Islet of Langerhans (tissue), 1 donor: ENCODE data around the gene GNA12.

Experiments
- FAIRE-seq: peaks from one replicate; lab custom pipeline; 2011; peaks lifted over from hg19 to GRCh38; lab: Jason Lieb, UNC

Gene GNA12

GRCh38 chr7:2802101-2802500 is 42.0 kb downstream of the GNA12 start:
- FAIRE-seq: no peak

- FAIRE-seq: no peak
Measured at GRCh38 chr7:2800931-2801688, 43.0 kb downstream of the GNA12 start.

- no peak for FAIRE-seq
Measured at GRCh38 chr7:2800220-2800930, 43.7 kb downstream of the GNA12 start.

GRCh38 chr7:2799253-2799652 is 44.9 kb downstream of the GNA12 start:
- FAIRE-seq: no peak

GRCh38 chr7:2798669-2799068 is 45.4 kb downstream of the GNA12 start:
- FAIRE-seq: no peak

- no peak for FAIRE-seq
Measured at GRCh38 chr7:2796358-2797352, 47.5 kb downstream of the GNA12 start.

- no peak for FAIRE-seq
Measured at GRCh38 chr7:2795906-2796305, 48.2 kb downstream of the GNA12 start.

- FAIRE-seq: no peak
Measured at GRCh38 chr7:2794836-2795636, 49.1 kb downstream of the GNA12 start.

- FAIRE-seq: no peak
Measured at GRCh38 chr7:2792856-2793487, 51.1 kb downstream of the GNA12 start.

- FAIRE-seq: no peak
Measured at GRCh38 chr7:2792235-2792634, 51.9 kb downstream of the GNA12 start.

- no peak for FAIRE-seq
Measured at GRCh38 chr7:2791390-2791789, 52.7 kb downstream of the GNA12 start.

GRCh38 chr7:2787251-2787951 is 56.7 kb downstream of the GNA12 start:
- no peak for FAIRE-seq

- no peak for FAIRE-seq
Measured at GRCh38 chr7:2786607-2787116, 57.4 kb downstream of the GNA12 start.

- no peak for FAIRE-seq
Measured at GRCh38 chr7:2785071-2785500, 59.0 kb downstream of the GNA12 start.

GRCh38 chr7:2782565-2782964 is 61.5 kb downstream of the GNA12 start:
- FAIRE-seq: no peak

- no peak for FAIRE-seq
Measured at GRCh38 chr7:2782121-2782520, 62.0 kb downstream of the GNA12 start.

- FAIRE-seq: no peak
Measured at GRCh38 chr7:2781636-2782035, 62.5 kb downstream of the GNA12 start.

- no peak for FAIRE-seq
Measured at GRCh38 chr7:2779051-2779450, 65.1 kb downstream of the GNA12 start.

- FAIRE-seq: no peak
Measured at GRCh38 chr7:2777898-2778535, 66.1 kb downstream of the GNA12 start.

- no peak for FAIRE-seq
Measured at GRCh38 chr7:2776401-2776800, 67.7 kb downstream of the GNA12 start.
